Ishikawa (cell line): ENCODE measurements around the gene EPHA6.

ENCODE experiments used
- CEBPB ChIP-seq: IDR thresholded peaks from 2 replicates; pipeline ENCODE4 v1.6.1; 2012
- EGR1 ChIP-seq: IDR thresholded peaks from 2 replicates; pipeline ENCODE4 v1.6.1; 2012
- EP300 ChIP-seq: IDR thresholded peaks from 2 replicates; pipeline ENCODE4 v1.6.1; 2012; ENCODE audit warnings: borderline replicate concordance
- FOXM1 ChIP-seq: IDR thresholded peaks from 2 replicates; pipeline ENCODE4 v1.6.1; 2012; ENCODE audit warnings: low read depth, borderline replicate concordance
- RAD21 ChIP-seq: IDR thresholded peaks from 2 replicates; pipeline ENCODE4 v1.6.1; 2012; ENCODE audit warnings: low read depth
- TAF1 ChIP-seq: IDR thresholded peaks from 2 replicates; pipeline ENCODE4 v1.6.1; 2012; ENCODE audit warnings: low read depth, mild to moderate bottlenecking
- TCF12 ChIP-seq: IDR thresholded peaks from 2 replicates; pipeline ENCODE4 v1.6.1; 2012; ENCODE audit warnings: low read depth
- YY1 ChIP-seq: IDR thresholded peaks from 2 replicates; pipeline ENCODE4 v1.6.1; 2012; ENCODE audit warnings: low read depth
- TF ChIP-seq, protein P1 (sequence below): IDR thresholded peaks from 2 replicates; pipeline ENCODE4 v1.6.1; 2012; ENCODE audit warnings: low read depth, mild to moderate bottlenecking
- TF ChIP-seq, protein P2 (sequence below): IDR thresholded peaks from 2 replicates; pipeline ENCODE4 v1.6.1; 2012

DNA sequence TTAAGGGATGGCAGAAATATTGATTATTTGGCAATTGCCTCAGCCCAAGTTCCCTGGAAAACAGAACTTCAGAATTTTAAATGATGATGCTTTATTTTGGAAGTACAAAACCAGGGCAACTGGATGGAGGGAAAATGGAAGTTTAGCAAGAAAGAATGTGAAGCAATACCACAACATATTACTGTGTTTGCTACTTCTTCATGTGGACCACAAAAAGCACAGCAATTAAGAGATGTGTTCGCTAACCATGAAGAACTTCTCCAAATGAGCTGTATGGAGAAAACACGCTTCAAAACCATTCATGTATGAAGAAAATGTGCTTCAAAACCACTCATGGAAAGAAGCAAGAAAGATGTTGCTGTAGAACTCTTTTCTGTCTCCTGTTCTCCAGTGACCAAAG is 885.5 kb downstream of the EPHA6 start:
- TF ChIP-seq FOXM1 = no peak
- TF ChIP-seq CEBPB = no peak
- no peak for TF ChIP-seq RAD21
- TF ChIP-seq, protein P1, sequence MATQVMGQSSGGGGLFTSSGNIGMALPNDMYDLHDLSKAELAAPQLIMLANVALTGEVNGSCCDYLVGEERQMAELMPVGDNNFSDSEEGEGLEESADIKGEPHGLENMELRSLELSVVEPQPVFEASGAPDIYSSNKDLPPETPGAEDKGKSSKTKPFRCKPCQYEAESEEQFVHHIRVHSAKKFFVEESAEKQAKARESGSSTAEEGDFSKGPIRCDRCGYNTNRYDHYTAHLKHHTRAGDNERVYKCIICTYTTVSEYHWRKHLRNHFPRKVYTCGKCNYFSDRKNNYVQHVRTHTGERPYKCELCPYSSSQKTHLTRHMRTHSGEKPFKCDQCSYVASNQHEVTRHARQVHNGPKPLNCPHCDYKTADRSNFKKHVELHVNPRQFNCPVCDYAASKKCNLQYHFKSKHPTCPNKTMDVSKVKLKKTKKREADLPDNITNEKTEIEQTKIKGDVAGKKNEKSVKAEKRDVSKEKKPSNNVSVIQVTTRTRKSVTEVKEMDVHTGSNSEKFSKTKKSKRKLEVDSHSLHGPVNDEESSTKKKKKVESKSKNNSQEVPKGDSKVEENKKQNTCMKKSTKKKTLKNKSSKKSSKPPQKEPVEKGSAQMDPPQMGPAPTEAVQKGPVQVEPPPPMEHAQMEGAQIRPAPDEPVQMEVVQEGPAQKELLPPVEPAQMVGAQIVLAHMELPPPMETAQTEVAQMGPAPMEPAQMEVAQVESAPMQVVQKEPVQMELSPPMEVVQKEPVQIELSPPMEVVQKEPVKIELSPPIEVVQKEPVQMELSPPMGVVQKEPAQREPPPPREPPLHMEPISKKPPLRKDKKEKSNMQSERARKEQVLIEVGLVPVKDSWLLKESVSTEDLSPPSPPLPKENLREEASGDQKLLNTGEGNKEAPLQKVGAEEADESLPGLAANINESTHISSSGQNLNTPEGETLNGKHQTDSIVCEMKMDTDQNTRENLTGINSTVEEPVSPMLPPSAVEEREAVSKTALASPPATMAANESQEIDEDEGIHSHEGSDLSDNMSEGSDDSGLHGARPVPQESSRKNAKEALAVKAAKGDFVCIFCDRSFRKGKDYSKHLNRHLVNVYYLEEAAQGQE = no peak
- TF ChIP-seq YY1 = no peak
- TF ChIP-seq TAF1 = no peak
- TF ChIP-seq, protein P2, sequence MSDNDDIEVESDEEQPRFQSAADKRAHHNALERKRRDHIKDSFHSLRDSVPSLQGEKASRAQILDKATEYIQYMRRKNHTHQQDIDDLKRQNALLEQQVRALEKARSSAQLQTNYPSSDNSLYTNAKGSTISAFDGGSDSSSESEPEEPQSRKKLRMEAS = no peak
- no peak for TF ChIP-seq EP300
- no peak for TF ChIP-seq EGR1
- no peak for TF ChIP-seq TCF12
